DND-41 (cell line): ENCODE results near the gene CUL3.

Source experiments
- EZH2 ChIP-seq: IDR thresholded peaks from 3 replicates; pipeline ENCODE4 v1.6.1; 2012; ENCODE audit warnings: borderline replicate concordance, low read depth, mild to moderate bottlenecking, moderate library complexity, low read length, inconsistent platforms; ENCODE audit not compliant: severe bottlenecking
- TF ChIP-seq, protein P1 (sequence below): IDR thresholded peaks from 2 replicates; pipeline ENCODE4 v1.5.1; 2012; ENCODE audit warnings: borderline replicate concordance, low read length, moderate library complexity, mild to moderate bottlenecking; ENCODE audit not compliant: poor library complexity, severe bottlenecking; ENCODE audit errors: extremely low read depth

DNA sequence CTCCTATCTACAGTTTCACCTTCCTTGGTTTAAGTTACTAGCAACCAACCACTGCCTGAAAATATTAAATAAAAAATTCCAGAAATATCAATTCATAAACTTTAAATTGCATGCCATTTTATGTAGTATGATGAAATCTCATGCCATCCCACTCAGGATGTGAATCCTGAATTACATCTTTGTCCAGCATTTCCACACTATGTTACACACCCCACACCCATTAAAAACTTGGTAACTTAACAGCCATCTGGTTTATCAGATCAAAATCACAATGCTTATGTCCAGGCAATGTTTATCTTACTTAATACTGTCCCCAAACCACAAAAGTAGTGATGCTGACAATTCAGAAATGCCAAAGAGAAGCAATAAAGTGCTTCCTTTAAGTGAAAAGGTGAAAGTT is 21.6 kb downstream of the CUL3 start:
- TF ChIP-seq, protein P1, sequence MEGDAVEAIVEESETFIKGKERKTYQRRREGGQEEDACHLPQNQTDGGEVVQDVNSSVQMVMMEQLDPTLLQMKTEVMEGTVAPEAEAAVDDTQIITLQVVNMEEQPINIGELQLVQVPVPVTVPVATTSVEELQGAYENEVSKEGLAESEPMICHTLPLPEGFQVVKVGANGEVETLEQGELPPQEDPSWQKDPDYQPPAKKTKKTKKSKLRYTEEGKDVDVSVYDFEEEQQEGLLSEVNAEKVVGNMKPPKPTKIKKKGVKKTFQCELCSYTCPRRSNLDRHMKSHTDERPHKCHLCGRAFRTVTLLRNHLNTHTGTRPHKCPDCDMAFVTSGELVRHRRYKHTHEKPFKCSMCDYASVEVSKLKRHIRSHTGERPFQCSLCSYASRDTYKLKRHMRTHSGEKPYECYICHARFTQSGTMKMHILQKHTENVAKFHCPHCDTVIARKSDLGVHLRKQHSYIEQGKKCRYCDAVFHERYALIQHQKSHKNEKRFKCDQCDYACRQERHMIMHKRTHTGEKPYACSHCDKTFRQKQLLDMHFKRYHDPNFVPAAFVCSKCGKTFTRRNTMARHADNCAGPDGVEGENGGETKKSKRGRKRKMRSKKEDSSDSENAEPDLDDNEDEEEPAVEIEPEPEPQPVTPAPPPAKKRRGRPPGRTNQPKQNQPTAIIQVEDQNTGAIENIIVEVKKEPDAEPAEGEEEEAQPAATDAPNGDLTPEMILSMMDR = no peak
- no peak for TF ChIP-seq EZH2
